Measurements from ENCODE around the gene TUBD1.

TUBD1 gene

GRCh38 chr17:59814685-59815084 is 78.1 kb downstream of the TUBD1 start:
- no peak for DNase-seq (ENCODE audit: low read depth)

- no peak for DNase-seq (ENCODE audit: low read depth)
These were observed 78.5 kb downstream of the TUBD1 start for GRCh38 chr17:59814276-59814675.

- no peak for DNase-seq (ENCODE audit: low read depth)
These were observed 80.6 kb downstream of the TUBD1 start for GRCh38 chr17:59812139-59812538.

GRCh38 chr17:59811209-59811608 is 81.5 kb downstream of the TUBD1 start:
- DNase-seq (ENCODE audit: low read depth), result no peak

- DNase-seq (ENCODE audit: low read depth), result no peak
These were observed 81.9 kb downstream of the TUBD1 start for GRCh38 chr17:59810894-59811153.

Measured in fibroblast of the conjunctiva (primary cell).